ENCODE data around the gene VMP1. TPM values are rescaled to one million over a fixed set of nuclear protein-coding genes. Genes with fewer than 3 reads are reported as not detected.
"Not testable (repeated sequence)": the region's sequence is repeated elsewhere in the genome, so short reads cannot be mapped to it uniquely, and the experiment has no call there.

VMP1 gene
- total and polyA plus RNA-seq, 2 of the 4 experiments (the other 2 are of a cell fraction), result 89.8 to 197 TPM

- in situ Hi-C loops (cut with MboI; ENCODE audit: low sequenced_read_pairs); H2AFZ ChIP-seq (replicated peaks; ENCODE audit: low read length, poor library complexity); DNase-seq; H3K4me2 ChIP-seq (ENCODE audit: low read depth, low read length); ATAC-seq (ENCODE audit: low read depth); BruUV-seq (replicated peaks); H3K9ac ChIP-seq (ENCODE audit: low read depth, low read length); H3K27me3 ChIP-seq (ENCODE audit: control insufficient read depth, insufficient read depth, low read length); H3K36me3 ChIP-seq (ENCODE audit: control insufficient read depth, insufficient read depth, low read length); H3K4me3 ChIP-seq (ENCODE audit: insufficient read depth, low read depth, low read length); H3K9me3 ChIP-seq (ENCODE audit: control insufficient read depth, insufficient read depth, low read length); intact Hi-C loops (cut with micrococcal nuclease); dilution Hi-C loops (cut with HindIII; ENCODE audit: low sequenced_read_pairs, unreplicated experiment); H2AK9ac ChIP-seq (replicated peaks; ENCODE audit: low read depth, low read length, poor library complexity); H4K20me1 ChIP-seq (ENCODE audit: insufficient read depth, low read length): not testable (repeated sequence)
- peak overlapping the region; percentile 78; the same call in 2 of the 3 replicates for H2BK15ac ChIP-seq (ENCODE audit: low read depth, low read length)
- H2BK20ac ChIP-seq (ENCODE audit: low read depth, low read length), result peak overlapping the region; percentile 77
- H4K8ac ChIP-seq (ENCODE audit: low read depth in 2 of 2, low read length in 2 of 2), result peak overlapping the region; percentile 4 to 53; a peak in 3 of 4 replicates
- H3K14ac ChIP-seq (replicated peaks; ENCODE audit: low read depth, low read length), result peak overlapping the region; percentile 86
- H3K79me1 ChIP-seq (ENCODE audit: low read depth in 1 of 2, low read length in 2 of 2), result peaks cover 4 to 43% of the 10 kb centered on the region in 2 experiments; a peak in 3 of 4 replicates
- H3K56ac ChIP-seq (ENCODE audit: extremely low read depth, insufficient read depth, low read length), result 0 out of 2 replicates have a peak overlapping the region, but pooled peaks have one; percentile 17
- H4K5ac ChIP-seq (ENCODE audit: low read depth, low read length), result peak overlapping the region; percentile 45
- H3K27ac ChIP-seq (ENCODE audit: insufficient read depth, low read length), result peak overlapping the region; percentile 67
- peaks cover 14% of the 10 kb centered on the region for H3K4me1 ChIP-seq (ENCODE audit: control insufficient read depth, insufficient read depth, low read length)
- H3K18ac ChIP-seq (ENCODE audit: low read depth, low read length), result peak overlapping the region; percentile 80
- peak overlapping the region; percentile 10; the same call in 1 of the 2 replicates for H3K23ac ChIP-seq (ENCODE audit: low read depth, low read length)
- peaks cover 16% of the 10 kb centered on the region for H3K9me1 ChIP-seq (ENCODE audit: insufficient read depth, low read length)
- H4K91ac ChIP-seq (ENCODE audit: insufficient read depth, low read depth, low read length), result peak overlapping the region; percentile 80
- ChIA-PET POLR2A (ENCODE audit: unreplicated experiment) (interaction anchor here (0.5 to 1.1 kb wide), 4 partner anchors 8 to 17 kb away, joined by 3 to 16 read pairs (median 4); no protein-coding TSS in a partner anchor), CTCF (interaction anchor here (1.6 kb wide), 1 partner anchor 101 kb away, joined by 6 read pairs; no protein-coding TSS in a partner anchor)
- peak overlapping the region; percentile 78 for H3K4ac ChIP-seq (ENCODE audit: low read depth, low read length)
- 100% methylated on average over 1 of the region's 10 CpGs; no CpG with 5 or more reads in 1 of the 2 experiments for WGBS, 2 experiments (ENCODE audit: extremely low coverage in 2 of 2, insufficient read length in 1 of 2)
- peak overlapping the region; percentile 74 for H2BK120ac ChIP-seq (ENCODE audit: low read depth, low read length)
- H2BK5ac ChIP-seq (ENCODE audit: low read depth, low read length, poor library complexity, severe bottlenecking), result peak overlapping the region; percentile 77
- peak overlapping the region; percentile 92 for H2AK5ac ChIP-seq (ENCODE audit: low read depth, low read length)
Observed at GRCh38 chr17:59853919-59854729, 146.7 kb downstream of the VMP1 start.

Measured in IMR-90 (cell line).